IMR-90 (cell line): ENCODE data around the gene ERCC4. TPM values are rescaled to one million over a fixed set of nuclear protein-coding genes. Genes with fewer than 3 reads are reported as not detected.

ENCODE experiments used
- ATAC-seq: fragments of 200-7000 bp; cut with Tn5 transposase; 2 replicates; pipeline ENCODE4 v1.9.1; 2020; ENCODE audit warnings: low read depth, mild to moderate bottlenecking, moderate library complexity
- BruUV-seq: library from RNA; stranded (reverse); fragments of 400-500 nt; replicated peaks from 2 replicates; lab custom pipeline; 2021; lab: Mats Ljungman, UMichigan
- CTCF ChIA-PET: fragments of 300-600 bp; formaldehyde crosslinking; extraction: SDS; loops from one replicate; lab custom pipeline; 2021; ENCODE audit warnings: antibody characterized with exemption; lab: Yijun Ruan, JAX
- POLR2A ChIA-PET: fragments of 300-600 bp; sonication (Branson Sonifier 250); formaldehyde crosslinking; loops from one replicate; lab custom pipeline; 2022; ENCODE audit warnings: antibody characterized with exemption; ENCODE audit not compliant: unreplicated experiment; lab: Charles Lee
- DNase-seq: peaks from one replicate; pipeline ENCODE4 v3.0.0; 2013
- H2AFZ ChIP-seq: replicated peaks from 2 replicates; pipeline ENCODE3; 2013; ENCODE audit warnings: low read length, mild to moderate bottlenecking; ENCODE audit not compliant: poor library complexity
- H2AK5ac ChIP-seq: 2 replicates; pipeline ENCODE4 v1.6.1; 2013; ENCODE audit warnings: low read depth, low read length, inconsistent platforms
- H2AK9ac ChIP-seq: replicated peaks from 2 replicates; pipeline ENCODE3; 2013; ENCODE audit warnings: mild to moderate bottlenecking, low read depth, low read length, moderate library complexity; ENCODE audit not compliant: poor library complexity
- H2BK120ac ChIP-seq: 2 replicates; pipeline ENCODE4 v1.6.1; 2013; ENCODE audit warnings: low read depth, low read length, inconsistent platforms
- H2BK15ac ChIP-seq: 3 replicates; pipeline ENCODE4 v1.6.1; 2013; ENCODE audit warnings: low read depth, low read length, inconsistent platforms
- H2BK20ac ChIP-seq: 2 replicates; pipeline ENCODE4 v1.6.1; 2013; ENCODE audit warnings: low read depth, mild to moderate bottlenecking, inconsistent platforms, low read length, moderate library complexity
- H2BK5ac ChIP-seq: 2 replicates; pipeline ENCODE4 v1.6.1; 2013; ENCODE audit warnings: mild to moderate bottlenecking, low read depth, low read length, inconsistent platforms; ENCODE audit not compliant: poor library complexity, severe bottlenecking
- H3K14ac ChIP-seq: replicated peaks from 2 replicates; pipeline ENCODE4 v1.6.1; 2013; ENCODE audit warnings: low read depth, low read length, inconsistent platforms
- H3K18ac ChIP-seq: 2 replicates; pipeline ENCODE4 v1.6.1; 2013; ENCODE audit warnings: low read depth, low read length, control low read depth
- H3K23ac ChIP-seq: 2 replicates; pipeline ENCODE4 v1.6.1; 2013; ENCODE audit warnings: low read depth, low read length, inconsistent platforms
- H3K27ac ChIP-seq: 2 replicates; pipeline ENCODE4 v1.5.1; 2013; ENCODE audit warnings: mild to moderate bottlenecking, control low read depth, low read length; ENCODE audit not compliant: insufficient read depth
- H3K27me3 ChIP-seq: 2 replicates; pipeline ENCODE4 v1.6.1; 2013; ENCODE audit warnings: low read length; ENCODE audit not compliant: control insufficient read depth, insufficient read depth
- H3K36me3 ChIP-seq: 2 replicates; pipeline ENCODE4 v1.6.1; 2013; ENCODE audit warnings: low read length, mixed read lengths; ENCODE audit not compliant: control insufficient read depth, insufficient read depth
- H3K4ac ChIP-seq: 2 replicates; pipeline ENCODE4 v1.6.1; 2013; ENCODE audit warnings: low read depth, low read length, inconsistent platforms
- H3K4me1 ChIP-seq: 2 replicates; pipeline ENCODE4 v1.6.1; 2013; ENCODE audit warnings: low read length, mixed read lengths; ENCODE audit not compliant: control insufficient read depth, insufficient read depth
- H3K4me2 ChIP-seq: 2 replicates; pipeline ENCODE4 v1.6.1; 2013; ENCODE audit warnings: low read depth, mild to moderate bottlenecking, control low read depth, low read length, moderate library complexity
- H3K4me3 ChIP-seq: 2 replicates; pipeline ENCODE4 v1.5.1; 2013; ENCODE audit warnings: low read depth, mild to moderate bottlenecking, control low read depth, low read length, moderate library complexity; ENCODE audit not compliant: insufficient read depth
- H3K56ac ChIP-seq: 2 replicates; pipeline ENCODE4 v1.6.1; 2013; ENCODE audit warnings: low read length, inconsistent platforms; ENCODE audit not compliant: insufficient read depth; ENCODE audit errors: extremely low read depth
- H3K79me1 ChIP-seq, 2 experiments: 2 replicates each; pipeline ENCODE4 v1.6.1; 2013; ENCODE audit warnings: low read length in 2 of 2, inconsistent platforms in 1 of 2, low read depth in 1 of 2
- H3K9ac ChIP-seq: 2 replicates; pipeline ENCODE4 v1.6.1; 2013; ENCODE audit warnings: low read depth, low read length, control low read depth
- H3K9me1 ChIP-seq: 2 replicates; pipeline ENCODE4 v1.6.1; 2013; ENCODE audit warnings: low read length, inconsistent platforms; ENCODE audit not compliant: insufficient read depth
- H3K9me3 ChIP-seq: 2 replicates; pipeline ENCODE4 v1.6.1; 2013; ENCODE audit warnings: low read length; ENCODE audit not compliant: control insufficient read depth, insufficient read depth
- H4K20me1 ChIP-seq: 2 replicates; pipeline ENCODE4 v1.6.1; 2013; ENCODE audit warnings: low read length, inconsistent platforms; ENCODE audit not compliant: insufficient read depth
- H4K5ac ChIP-seq: 2 replicates; pipeline ENCODE4 v1.6.1; 2013; ENCODE audit warnings: mild to moderate bottlenecking, low read depth, low read length, control low read depth
- H4K8ac ChIP-seq, 2 experiments: 2 replicates each; pipeline ENCODE4 v1.6.1; 2013; ENCODE audit warnings: low read depth in 2 of 2, low read length in 2 of 2, control low read depth in 1 of 2, inconsistent platforms in 1 of 2
- H4K91ac ChIP-seq: 2 replicates; pipeline ENCODE4 v1.6.1; 2013; ENCODE audit warnings: low read depth, low read length, inconsistent platforms; ENCODE audit not compliant: insufficient read depth
- BHLHE40 ChIP-seq: fragments of 150-350 bp; IDR thresholded peaks from 2 replicates; pipeline ENCODE4 v1.6.1; 2016; ENCODE audit warnings: mild to moderate bottlenecking, low read depth, low read length
- CHD1 ChIP-seq: IDR thresholded peaks from 2 replicates; pipeline ENCODE4 v1.6.1; 2012; ENCODE audit warnings: low read depth, low read length, improper control_type of control experiment
- CTCF ChIP-seq: conservative IDR thresholded peaks from 2 replicates; pipeline ENCODE4 v1.5.1; 2012; ENCODE audit warnings: mild to moderate bottlenecking, low read depth, low read length, improper control_type of control experiment
- ELK1 ChIP-seq: fragments of 150-350 bp; IDR thresholded peaks from 2 replicates; pipeline ENCODE4 v1.6.1; 2016; ENCODE audit warnings: low read depth, mild to moderate bottlenecking, low read length, moderate library complexity, borderline replicate concordance
- MAFK ChIP-seq: IDR thresholded peaks from 2 replicates; pipeline ENCODE4 v1.6.1; 2012; ENCODE audit warnings: low read depth, low read length, improper control_type of control experiment
- MAZ ChIP-seq: IDR thresholded peaks from 2 replicates; pipeline ENCODE4 v1.6.1; 2012; ENCODE audit warnings: low read depth, mild to moderate bottlenecking, low read length, improper control_type of control experiment, moderate library complexity, borderline replicate concordance
- MXI1 ChIP-seq: IDR thresholded peaks from 2 replicates; pipeline ENCODE4 v1.6.1; 2012; ENCODE audit warnings: low read depth, mild to moderate bottlenecking, low read length, moderate library complexity, borderline replicate concordance
- NFE2L2 ChIP-seq: fragments of 150-350 bp; IDR thresholded peaks from 2 replicates; pipeline ENCODE4 v1.6.1; 2016; ENCODE audit warnings: low read depth, mild to moderate bottlenecking, low read length
- POLR2A ChIP-seq: IDR thresholded peaks from 2 replicates; pipeline ENCODE4 v1.6.1; 2012; ENCODE audit warnings: mild to moderate bottlenecking, low read depth, low read length
- RCOR1 ChIP-seq: IDR thresholded peaks from 2 replicates; pipeline ENCODE4 v1.6.1; 2012; ENCODE audit warnings: mild to moderate bottlenecking, low read length, improper control_type of control experiment; ENCODE audit not compliant: insufficient replicate concordance
- SMC3 ChIP-seq: fragments of 150-350 bp; IDR thresholded peaks from 2 replicates; pipeline ENCODE4 v1.6.1; 2016; ENCODE audit warnings: low read depth, mild to moderate bottlenecking, antibody characterized with exemption, low read length, moderate library complexity
- USF2 ChIP-seq: fragments of 150-350 bp; IDR thresholded peaks from 2 replicates; pipeline ENCODE4 v1.6.1; 2017; ENCODE audit warnings: mild to moderate bottlenecking, antibody characterized with exemption, low read length, low read depth
- WGBS, 2 experiments: methylation state at CpG; one replicate each; pipeline versions ENCODE4 v1.1.5 to v1.1.7; 2013; ENCODE audit warnings: missing lambda C conversion rate in 2 of 2; ENCODE audit not compliant: insufficient read length in 1 of 2; ENCODE audit errors: extremely low coverage in 2 of 2; 5-methylcytosine and 5-hydroxymethylcytosine counted together
- dilution Hi-C: fragments of 300-500 bp; cut with HindIII; formaldehyde crosslinking; loops from one replicate; pipeline ENCODE4 v1.14.3; 2018; ENCODE audit warnings: low sequenced_read_pairs; ENCODE audit not compliant: unreplicated experiment
- in situ Hi-C: fragments of 300-500 bp; cut with MboI; formaldehyde crosslinking; loops from 3 replicates; pipeline ENCODE4 v1.14.3; 2019; ENCODE audit warnings: low sequenced_read_pairs, inconsistent platforms, mixed read lengths
- intact Hi-C: fragments of 100-400 bp; cut with micrococcal nuclease; formaldehyde crosslinking; loops from 2 replicates; pipeline ENCODE4 v1.10.0; 2022
- polyA plus RNA-seq, 3 experiments: library from polyadenylated mRNA; depleted of rRNA; stranded (reverse); fragments of >200 nt; gene quantifications; 2 replicates each; pipeline ENCODE4 v1.2.3, GENCODE V29; 2012; ENCODE audit warnings: low replicate concordance in 1 of 3
- total RNA-seq: library from RNA; depleted of rRNA; stranded (reverse); fragments of >200 nt; gene quantifications from 2 replicates; pipeline ENCODE4 v1.2.3, GENCODE V29; 2012

ERCC4 gene
- total and polyA plus RNA-seq, 2 of the 4 experiments (the other 2 are of a cell fraction) = 2.9 to 19.2 TPM

- H4K8ac ChIP-seq = peak overlapping the region; percentile 41 to 85
- peak overlapping the region; percentile 89 for H3K4ac ChIP-seq
- ChIA-PET CTCF (no interaction called here), POLR2A (no interaction called here)
- H2AK5ac ChIP-seq = peak overlapping the region; percentile 54
- H3K23ac ChIP-seq = peak overlapping the region; percentile 78
- H3K14ac ChIP-seq = peak overlapping the region; percentile 46
- TF ChIP-seq NFE2L2 (no peak), MAFK (no peak), MXI1 (no peak), BHLHE40 (no peak), CTCF (no peak), SMC3 (no peak), POLR2A (no peak), ELK1 (no peak), RCOR1 (no peak), CHD1 (no peak), USF2 (no peak), MAZ (no peak)
- WGBS, 2 experiments = no CpG with 5 or more reads among the region's 14 CpGs
- peak overlapping the region; percentile 73 for H3K56ac ChIP-seq
- peak overlapping the region; percentile 43 for H3K9ac ChIP-seq
- peak overlapping the region; percentile 79 for H2AK9ac ChIP-seq
- no peak for ATAC-seq
- dilution Hi-C loops = no loop called here
- in situ Hi-C loops = no loop called here
- peak overlapping the region; percentile 80 for H2AFZ ChIP-seq
- H3K4me3 ChIP-seq = peak overlapping the region; percentile 32
- no peaks in the 10 kb centered on the region for H3K36me3 ChIP-seq
- H4K20me1 ChIP-seq = peaks cover 4% of the 10 kb centered on the region
- H3K27me3 ChIP-seq = no peaks in the 10 kb centered on the region
- peaks cover 11% of the 10 kb centered on the region for H3K9me1 ChIP-seq
- no peak for DNase-seq
- H3K4me1 ChIP-seq = peaks cover 5% of the 10 kb centered on the region
- peak overlapping the region; percentile 83 for H4K91ac ChIP-seq
- BruUV-seq = no TSS peak
- H4K5ac ChIP-seq = peak overlapping the region; percentile 69
- peak overlapping the region; percentile 70; the same call in 2 of the 3 replicates for H2BK15ac ChIP-seq
- H3K27ac ChIP-seq = peak overlapping the region; percentile 89
- peak overlapping the region; percentile 30 for H2BK20ac ChIP-seq
- H2BK5ac ChIP-seq = peak overlapping the region; percentile 69
- H3K9me3 ChIP-seq = no peaks in the 10 kb centered on the region
- peak overlapping the region; percentile 76 for H3K18ac ChIP-seq
- H3K79me1 ChIP-seq = no peaks in the 10 kb centered on the region
- intact Hi-C loops = loop anchor here (1.0 to 10.0 kb wide), 2 partner anchors 47 to 108 kb away; no protein-coding TSS in a partner anchor
- peak overlapping the region; percentile 92 for H3K4me2 ChIP-seq
- peak overlapping the region; percentile 93 for H2BK120ac ChIP-seq
These were observed 36.8 kb downstream of the ERCC4 start for GRCh38 chr16:13956635-13957196.
